Fibroblast of lung (primary cell): ENCODE results near the gene MUC12. TPM values are rescaled to one million over a fixed set of nuclear protein-coding genes. Genes with fewer than 3 reads are reported as not detected.

Experiments used
- DNase-seq, 2 donors: peaks; one replicate each; pipeline versions ENCODE4 v3.0.0 to v3.0.0-alpha.2; 2010; ENCODE audit warnings: low read depth in 2 of 2
- H2AFZ ChIP-seq: 2 replicates; pipeline ENCODE4 v1.5.1; 2012; ENCODE audit warnings: low read length, control low read depth, inconsistent platforms
- H3K27ac ChIP-seq: 2 replicates; pipeline ENCODE4 v1.5.1; 2011; ENCODE audit warnings: low read length, control low read depth; ENCODE audit not compliant: insufficient read depth
- H3K27me3 ChIP-seq: 2 replicates; pipeline ENCODE4 v1.5.1; 2011; ENCODE audit warnings: mild to moderate bottlenecking, low read length; ENCODE audit not compliant: control insufficient read depth, insufficient read depth
- H3K36me3 ChIP-seq: 2 replicates; pipeline ENCODE4 v1.5.1; 2011; ENCODE audit warnings: low read length; ENCODE audit not compliant: control insufficient read depth, insufficient read depth
- H3K4me1 ChIP-seq: 2 replicates; pipeline ENCODE4 v1.5.1; 2011; ENCODE audit warnings: low read length; ENCODE audit not compliant: control insufficient read depth, insufficient read depth; ENCODE audit errors: extremely low read depth
- H3K4me2 ChIP-seq: 2 replicates; pipeline ENCODE4 v1.5.1; 2011; ENCODE audit warnings: low read length, control low read depth; ENCODE audit not compliant: insufficient read depth; ENCODE audit errors: extremely low read depth
- H3K4me3 ChIP-seq, 4 experiments: fragments of 200-600 bp in 1 of 4; sonication (generic) in 1 of 4; replicated peaks in 1 of 4; 2 replicates each; pipeline ENCODE4 v1.5.1; 2011 to 2016; ENCODE audit warnings: low read length in 4 of 4, low read depth in 3 of 4, mild to moderate bottlenecking in 3 of 4, control low read depth in 2 of 4, inconsistent platforms in 1 of 4, mixed read lengths in 1 of 4; ENCODE audit not compliant: insufficient read depth in 1 of 4; ENCODE audit errors: control extremely low read depth in 1 of 4
- H3K79me2 ChIP-seq: 2 replicates; pipeline ENCODE4 v1.5.1; 2012; ENCODE audit warnings: mild to moderate bottlenecking, low read length, inconsistent platforms; ENCODE audit not compliant: control insufficient read depth, insufficient read depth
- H3K9ac ChIP-seq: 2 replicates; pipeline ENCODE4 v1.5.1; 2011; ENCODE audit warnings: mild to moderate bottlenecking, low read length, control low read depth; ENCODE audit not compliant: insufficient read depth
- H3K9me3 ChIP-seq: 2 replicates; pipeline ENCODE4 v1.5.1; 2012; ENCODE audit warnings: low read depth, low read length; ENCODE audit not compliant: control insufficient read depth, insufficient read depth
- H4K20me1 ChIP-seq: 2 replicates; pipeline ENCODE4 v1.5.1; 2011; ENCODE audit warnings: low read length; ENCODE audit not compliant: control insufficient read depth, insufficient read depth; ENCODE audit errors: extremely low read depth
- EZH2 ChIP-seq: IDR thresholded peaks from 2 replicates; pipeline ENCODE4 v1.5.1; 2012; ENCODE audit warnings: low read length, control low read depth, mild to moderate bottlenecking; ENCODE audit errors: missing control alignments
- polyA plus RNA-seq, 2 donors: library from polyadenylated mRNA; depleted of rRNA in 1 of 2; stranded (reverse) in 1 of 2; unstranded in 1 of 2; fragments of >200 nt; gene quantifications; 2 replicates each; pipeline ENCODE4 v1.2.1, GENCODE V29; 2011 to 2012; ENCODE audit warnings: missing spikeins in 1 of 2
- total RNA-seq: library from RNA; depleted of rRNA; stranded (reverse); fragments of >200 nt; gene quantifications from 2 replicates; pipeline ENCODE4 v1.2.1, GENCODE V29; 2014
- TF ChIP-seq, protein P1 (sequence below), 2 donors: IDR thresholded peaks in 1 of 2; conservative IDR thresholded peaks in 1 of 2; 1 replicate in 1 of 2; 2 replicates in 1 of 2; pipeline ENCODE4 v1.5.1; 2011 to 2012; ENCODE audit warnings: low read length in 2 of 2, control low read depth in 1 of 2, inconsistent platforms in 1 of 2, low read depth in 1 of 2, mild to moderate bottlenecking in 1 of 2

Gene MUC12
- total and polyA plus RNA-seq, 2 donors (not counting 1 experiment from before 2014, with no cell fraction given), result 0.50 to 0.95 TPM

DNA sequence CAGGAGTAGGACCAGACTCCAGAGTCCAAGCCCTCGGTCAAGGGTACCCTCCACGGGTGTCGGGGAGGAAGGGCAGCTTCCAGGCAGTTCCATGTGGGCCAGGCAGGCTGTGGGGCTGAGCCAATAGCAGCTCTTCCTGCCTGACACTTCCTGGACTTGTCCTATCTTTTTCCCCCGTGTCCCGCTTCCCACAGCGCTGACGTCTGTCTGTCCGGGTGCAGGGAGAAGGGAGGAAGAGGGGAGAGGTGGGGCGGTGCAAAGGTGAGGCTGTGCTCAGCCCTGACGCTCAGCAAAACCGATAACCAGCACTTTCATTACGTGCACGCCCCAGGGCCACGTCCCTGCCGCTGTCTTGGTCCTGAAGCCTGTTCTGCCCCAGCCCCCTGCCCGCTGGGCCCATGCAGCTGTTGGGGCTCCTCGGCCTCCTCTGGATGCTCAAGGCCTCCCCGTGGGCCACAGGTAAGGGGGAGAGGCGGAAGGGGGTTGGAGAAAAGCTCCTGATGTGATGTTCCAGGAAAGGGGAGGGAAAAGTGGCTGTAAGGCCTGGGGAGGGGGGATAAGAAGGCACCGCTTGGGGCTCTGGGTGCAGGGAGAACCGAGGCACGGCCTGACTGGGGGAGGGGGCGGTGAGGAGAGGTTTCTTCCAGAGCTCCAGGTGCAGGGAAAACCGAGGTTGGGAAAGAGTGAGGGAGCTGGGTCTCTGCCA is 20.0 kb upstream of the MUC12 start, which contains the start of gene MUC3A:
MUC3A (plus strand) TSS at position 308 of the 706 bp plus-strand sequence; CDS start at position 399, 91 bp downstream.
- Histone ChIP-seq H4K20me1 (no peaks in the 10 kb centered on the region), H3K9me3 (no peaks in the 10 kb centered on the region), H3K36me3 (no peaks in the 10 kb centered on the region), H3K9ac (no peak within 1 kb of the TSS), H3K79me2 (no peaks in the 10 kb centered on the region), H3K27me3 (peaks cover 7% of the 10 kb centered on the region), H2AFZ (no peak within 1 kb of the TSS), H3K4me2 (no peak within 1 kb of the TSS), H3K4me1 (no peaks in the 10 kb centered on the region), H3K27ac (no peak within 1 kb of the TSS), H3K4me3 (no peak within 1 kb of the TSS)
- no peak for DNase-seq
- TF ChIP-seq, protein P1, sequence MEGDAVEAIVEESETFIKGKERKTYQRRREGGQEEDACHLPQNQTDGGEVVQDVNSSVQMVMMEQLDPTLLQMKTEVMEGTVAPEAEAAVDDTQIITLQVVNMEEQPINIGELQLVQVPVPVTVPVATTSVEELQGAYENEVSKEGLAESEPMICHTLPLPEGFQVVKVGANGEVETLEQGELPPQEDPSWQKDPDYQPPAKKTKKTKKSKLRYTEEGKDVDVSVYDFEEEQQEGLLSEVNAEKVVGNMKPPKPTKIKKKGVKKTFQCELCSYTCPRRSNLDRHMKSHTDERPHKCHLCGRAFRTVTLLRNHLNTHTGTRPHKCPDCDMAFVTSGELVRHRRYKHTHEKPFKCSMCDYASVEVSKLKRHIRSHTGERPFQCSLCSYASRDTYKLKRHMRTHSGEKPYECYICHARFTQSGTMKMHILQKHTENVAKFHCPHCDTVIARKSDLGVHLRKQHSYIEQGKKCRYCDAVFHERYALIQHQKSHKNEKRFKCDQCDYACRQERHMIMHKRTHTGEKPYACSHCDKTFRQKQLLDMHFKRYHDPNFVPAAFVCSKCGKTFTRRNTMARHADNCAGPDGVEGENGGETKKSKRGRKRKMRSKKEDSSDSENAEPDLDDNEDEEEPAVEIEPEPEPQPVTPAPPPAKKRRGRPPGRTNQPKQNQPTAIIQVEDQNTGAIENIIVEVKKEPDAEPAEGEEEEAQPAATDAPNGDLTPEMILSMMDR (conservative IDR thresholded peaks at IDR 0.05 in 1 of 2, IDR thresholded peaks at IDR 0.05 in 1 of 2; ENCODE audit: low read depth in 1 of 2, low read length in 2 of 2), result no peak
- peak; percentile 48 for TF ChIP-seq EZH2

DNA sequence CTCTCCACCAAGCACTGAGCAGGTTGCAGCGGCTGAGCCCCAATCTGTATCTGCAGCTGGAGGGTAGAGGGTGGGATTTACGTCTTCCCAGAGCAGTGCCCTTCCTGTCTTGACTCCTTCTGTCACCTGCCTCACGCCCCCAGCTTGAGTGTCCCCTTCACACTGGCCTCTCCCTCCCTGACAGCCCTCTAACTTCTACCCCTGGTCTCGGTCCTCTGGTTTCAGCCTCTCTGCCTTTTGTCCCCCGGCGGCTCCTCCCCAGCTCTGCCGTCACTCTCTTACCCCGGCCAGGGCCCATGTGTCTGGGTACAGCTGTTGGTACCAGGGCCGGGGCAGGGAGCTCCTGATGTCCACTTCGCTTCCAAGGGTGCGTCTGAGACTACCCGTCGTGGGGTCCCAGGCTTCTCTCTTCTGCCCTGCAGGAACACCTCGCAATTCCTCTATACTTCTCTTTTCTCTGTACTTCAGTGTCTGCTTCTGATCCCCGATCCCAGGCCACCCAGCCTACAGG is 19.4 kb upstream of the MUC12 start:
- no peak for DNase-seq
- H3K36me3 ChIP-seq, result no peaks in the 10 kb centered on the region
- H3K4me1 ChIP-seq, result no peaks in the 10 kb centered on the region
- peaks cover 7% of the 10 kb centered on the region for H3K27me3 ChIP-seq
- no peaks in the 10 kb centered on the region for H4K20me1 ChIP-seq
- H3K9ac ChIP-seq, result no peak overlapping the region
- H3K4me3 ChIP-seq, result no peak overlapping the region
- no peaks in the 10 kb centered on the region for H3K9me3 ChIP-seq
- no peak overlapping the region for H3K27ac ChIP-seq
- TF ChIP-seq, protein P1 (conservative IDR thresholded peaks at IDR 0.05 in 1 of 2, IDR thresholded peaks at IDR 0.05 in 1 of 2; ENCODE audit: low read depth in 1 of 2, low read length in 2 of 2), result no peak
- no peak for TF ChIP-seq EZH2
- no peaks in the 10 kb centered on the region for H3K79me2 ChIP-seq
- no peak overlapping the region for H3K4me2 ChIP-seq
- H2AFZ ChIP-seq, result no peak overlapping the region

DNA sequence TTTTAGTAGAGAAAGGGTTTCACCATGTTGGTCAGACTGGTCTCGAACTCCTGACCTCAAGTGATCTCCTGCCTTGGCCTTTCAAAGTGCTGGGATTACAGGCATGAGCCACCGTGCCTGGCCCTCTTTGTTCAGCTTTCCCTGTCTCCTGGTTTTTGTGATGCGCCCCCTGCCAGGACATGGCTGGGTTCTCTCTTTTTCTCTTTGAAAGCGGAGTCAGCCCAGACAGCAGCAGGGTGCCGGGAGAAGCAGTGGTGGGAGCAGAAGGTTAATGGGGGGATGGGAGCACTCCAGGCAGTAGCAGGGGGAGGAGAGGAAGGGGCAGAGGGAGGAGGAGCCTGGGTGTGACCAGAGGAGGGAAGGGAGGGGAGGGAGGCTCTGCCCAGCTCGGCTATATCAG is 18.2 kb upstream of the MUC12 start:
- H3K27me3 ChIP-seq, result peaks cover 7% of the 10 kb centered on the region
- no peaks in the 10 kb centered on the region for H3K36me3 ChIP-seq
- H3K79me2 ChIP-seq, result no peaks in the 10 kb centered on the region
- no peaks in the 10 kb centered on the region for H3K4me1 ChIP-seq
- no peaks in the 10 kb centered on the region for H4K20me1 ChIP-seq
- no peak overlapping the region for H3K4me2 ChIP-seq
- H3K9ac ChIP-seq, result no peak overlapping the region
- H3K4me3 ChIP-seq, result no peak overlapping the region
- no peak overlapping the region for H2AFZ ChIP-seq
- no peak overlapping the region for H3K27ac ChIP-seq
- DNase-seq, result no peak
- no peaks in the 10 kb centered on the region for H3K9me3 ChIP-seq
- TF ChIP-seq EZH2, result no peak
- TF ChIP-seq, protein P1 (conservative IDR thresholded peaks at IDR 0.05 in 1 of 2, IDR thresholded peaks at IDR 0.05 in 1 of 2; ENCODE audit: low read depth in 1 of 2, low read length in 2 of 2), result no peak
